Glutamatergic neuron (in vitro differentiated cells): Measurements from ENCODE around the gene ELF2. TPM values are rescaled to one million over a fixed set of nuclear protein-coding genes. Genes with fewer than 3 reads are reported as not detected.
"Not testable (repeated sequence)": the region's sequence is repeated elsewhere in the genome, so short reads cannot be mapped to it uniquely, and the experiment has no call there.

Source experiments
- DNase-seq: peaks from one replicate; pipeline ENCODE4 v3.0.0; 2022
- H3K27ac Mint-ChIP-seq: one replicate; pipeline ENCODE4 v1.8.0; 2020; ENCODE audit warnings: mild to moderate bottlenecking, mixed read lengths, inconsistent platforms; ENCODE audit not compliant: unreplicated experiment
- H3K27me3 Mint-ChIP-seq: one replicate; pipeline ENCODE4 v1.8.0; 2020; ENCODE audit warnings: mild to moderate bottlenecking, moderate library complexity, mixed read lengths, inconsistent platforms; ENCODE audit not compliant: unreplicated experiment
- H3K36me3 Mint-ChIP-seq: one replicate; pipeline ENCODE4 v1.8.0; 2020; ENCODE audit warnings: mild to moderate bottlenecking, mixed read lengths, inconsistent platforms; ENCODE audit not compliant: unreplicated experiment
- H3K4me1 Mint-ChIP-seq: one replicate; pipeline ENCODE4 v1.8.0; 2020; ENCODE audit warnings: mild to moderate bottlenecking, low read depth, mixed read lengths, inconsistent platforms; ENCODE audit not compliant: unreplicated experiment
- H3K4me3 Mint-ChIP-seq: one replicate; pipeline ENCODE4 v1.8.0; 2020; ENCODE audit warnings: mild to moderate bottlenecking, mixed read lengths, inconsistent platforms; ENCODE audit not compliant: unreplicated experiment
- H3K9me3 Mint-ChIP-seq: one replicate; pipeline ENCODE4 v1.8.0; 2020; ENCODE audit warnings: mild to moderate bottlenecking, moderate library complexity, mixed read lengths, inconsistent platforms; ENCODE audit not compliant: unreplicated experiment
- CTCF ChIP-seq: fragments of 200-600 bp; sonication (generic); IDR thresholded peaks from one replicate; pipeline ENCODE4 v1.5.0; 2021; ENCODE audit not compliant: partially characterized antibody, unreplicated experiment
- total RNA-seq: library from RNA; stranded (reverse); fragmentation: NEBNext Ultra II Directional; extraction: Animal tissue kit (Norgen Biotek cat#: 25700); gene quantifications from one replicate; pipeline ENCODE4 v1.2.1, GENCODE V29; 2021; ENCODE audit not compliant: unreplicated experiment

ELF2 gene
- total RNA-seq, 1 donor from 2014 or later, result 32.4 TPM

- no peaks in the 10 kb centered on the region for H3K4me1 Mint-ChIP-seq
- no peaks in the 10 kb centered on the region for H3K9me3 Mint-ChIP-seq
- no peak overlapping the region for H3K4me3 Mint-ChIP-seq
- H3K27ac Mint-ChIP-seq, result no peak overlapping the region
- H3K36me3 Mint-ChIP-seq, result no peaks in the 10 kb centered on the region
- H3K27me3 Mint-ChIP-seq, result no peaks in the 10 kb centered on the region
- DNase-seq, result no peak
- no peak for TF ChIP-seq CTCF
Observed at GRCh38 chr4:139118365-139118764, 58.7 kb downstream of the ELF2 start.

GRCh38 chr4:139115226-139115625 lies 61.8 kb downstream of the ELF2 start:
- H3K27ac Mint-ChIP-seq, result no peak overlapping the region
- H3K4me1 Mint-ChIP-seq, result peaks cover 3% of the 10 kb centered on the region

GRCh38 chr4:139114795-139115194 lies 62.2 kb downstream of the ELF2 start:
- not testable (repeated sequence) for DNase-seq, H3K9me3 Mint-ChIP-seq, H3K4me3 Mint-ChIP-seq, H3K36me3 Mint-ChIP-seq, H3K27ac Mint-ChIP-seq, H3K27me3 Mint-ChIP-seq, H3K4me1 Mint-ChIP-seq

More at GRCh38 chr4:139115226-139115625, 61.8 kb downstream of the ELF2 start:
- DNase-seq, result no peak
- Mint-ChIP-seq H3K36me3 (no peaks in the 10 kb centered on the region), H3K9me3 (no peaks in the 10 kb centered on the region), H3K27me3 (no peaks in the 10 kb centered on the region), H3K4me3 (no peak overlapping the region)
- no peak for TF ChIP-seq CTCF

- Mint-ChIP-seq H3K27me3 (no peaks in the 10 kb centered on the region), H3K4me1 (peaks cover 7% of the 10 kb centered on the region), H3K9me3 (no peaks in the 10 kb centered on the region), H3K4me3 (no peak overlapping the region), H3K36me3 (no peaks in the 10 kb centered on the region), H3K27ac (no peak overlapping the region)
- TF ChIP-seq CTCF, result no peak
- no peak for DNase-seq
Observed at GRCh38 chr4:139112650-139113049, 64.4 kb downstream of the ELF2 start.

- Mint-ChIP-seq H3K9me3 (no peaks in the 10 kb centered on the region), H3K36me3 (no peaks in the 10 kb centered on the region), H3K27me3 (no peaks in the 10 kb centered on the region), H3K4me3 (no peak overlapping the region), H3K27ac (no peak overlapping the region), H3K4me1 (peaks cover 7% of the 10 kb centered on the region)
- TF ChIP-seq CTCF, result no peak
- no peak for DNase-seq
Observed at GRCh38 chr4:139108567-139109128, 68.4 kb downstream of the ELF2 start.
